Adipose tissue (tissue), 3 donors: ENCODE data around the gene COBL. TPM values are rescaled to one million over a fixed set of nuclear protein-coding genes. Genes with fewer than 3 reads are reported as not detected.

Experiments used
- H3K27ac ChIP-seq: one replicate; pipeline ENCODE4 v1.5.1; 2013; ENCODE audit warnings: low read depth, low read length
- WGBS, 3 donors: extraction: QIAGEN DNeasy Blood & Tissue Kit; methylation state at CpG; one replicate each; pipeline ENCODE4 v1.1.7; 2013; 5-methylcytosine and 5-hydroxymethylcytosine counted together
- polyA plus RNA-seq, 3 donors: library from polyadenylated mRNA; stranded (reverse); fragments of 200-250 nt; gene quantifications; one replicate each; pipeline ENCODE4 v1.2.3, GENCODE V29; 2013
- donor health status: healthy with polysubstance abuse.
- donor health status: Bipolar disorder and iron deficiency.
- donor health status: healthy.

Gene COBL
- polyA plus RNA-seq, 3 donors, result 1.8 to 8.0 (median 4.8) TPM

DNA sequence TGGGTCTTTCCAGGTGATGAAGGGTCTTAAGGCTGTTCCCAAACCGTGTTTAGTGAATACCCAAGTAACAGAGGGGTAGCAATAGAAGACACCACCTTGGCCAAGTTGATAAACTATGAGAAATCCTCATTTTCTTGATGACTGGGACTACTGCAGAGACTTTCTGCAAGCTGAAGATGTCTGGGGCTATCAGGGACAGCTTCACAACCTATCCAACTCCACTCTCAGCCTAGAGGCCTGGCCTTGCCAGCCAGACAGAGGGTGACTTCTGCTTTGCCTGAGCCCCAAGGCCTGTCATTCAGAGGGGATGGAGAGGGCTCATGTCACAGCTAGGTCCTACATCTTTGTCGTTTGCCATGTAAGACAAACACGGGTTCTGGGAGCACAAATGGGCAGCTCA lies 278.0 kb downstream of the COBL start:
- WGBS, 3 donors, result 93 to 95% (median 93%) methylated on average over 3 of the region's 3 CpGs
- H3K27ac ChIP-seq, result no peak overlapping the region

DNA sequence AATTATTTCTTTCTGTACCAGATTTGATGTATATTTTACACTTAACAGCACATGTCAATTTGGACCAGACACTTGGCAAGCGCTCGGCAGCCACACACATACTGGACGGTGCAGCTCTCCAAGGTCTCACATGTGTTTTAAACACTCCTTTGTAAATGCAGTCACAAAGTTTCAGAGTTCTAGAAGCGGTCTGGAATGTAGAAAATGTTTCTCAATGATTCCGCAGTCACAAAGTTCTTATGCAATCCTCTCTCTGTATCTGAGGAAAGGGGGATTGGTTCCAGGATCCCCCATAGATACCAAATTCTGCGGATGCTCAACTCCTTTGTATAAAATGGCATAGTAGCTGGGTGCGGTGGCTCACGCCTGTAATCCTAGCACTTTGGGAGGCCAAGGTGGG lies 280.9 kb downstream of the COBL start:
- WGBS, 3 donors, result 58 to 82% (median 76%) methylated on average over 8 of the region's 8 CpGs
- H3K27ac ChIP-seq, result no peak overlapping the region

DNA sequence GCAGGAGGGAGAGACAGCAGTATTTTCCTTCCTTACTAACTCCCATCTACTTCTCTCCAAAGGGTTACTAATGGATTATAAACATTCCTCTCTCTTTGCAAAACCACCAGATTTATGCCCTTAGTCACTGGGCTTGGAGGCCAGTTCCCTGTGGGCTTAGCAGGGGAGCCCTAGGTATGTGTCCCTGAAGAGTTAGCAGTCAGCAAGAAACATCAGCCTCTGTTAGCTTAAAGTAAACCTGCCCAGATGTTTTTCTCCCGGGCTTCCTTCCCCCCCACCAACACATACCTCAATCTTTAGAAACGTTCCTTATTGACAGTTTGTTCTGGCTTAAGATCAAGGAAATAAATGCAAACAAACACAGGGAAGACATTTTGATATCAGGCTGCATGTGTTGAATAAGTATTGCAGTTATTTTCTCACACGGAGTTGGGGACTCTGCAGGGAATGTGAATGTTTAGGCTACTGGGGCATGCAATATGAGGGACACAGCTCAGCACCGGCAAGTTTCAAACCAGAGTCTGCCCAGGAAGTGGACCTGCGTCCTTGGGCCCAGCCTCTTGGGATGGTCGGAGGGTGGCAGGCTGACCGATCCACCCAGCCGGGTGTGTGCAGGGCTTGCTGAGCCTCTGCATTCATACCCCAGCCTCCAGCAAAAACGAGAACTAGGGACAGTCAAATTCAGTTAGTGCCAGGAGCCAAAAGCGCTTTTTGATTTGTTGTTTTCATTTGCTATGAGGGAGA lies 281.9 kb downstream of the COBL start:
- 17 to 54% (median 43%) methylated on average over 10 of the region's 10 CpGs for WGBS, 3 donors
- H3K27ac ChIP-seq, result no peak overlapping the region

DNA sequence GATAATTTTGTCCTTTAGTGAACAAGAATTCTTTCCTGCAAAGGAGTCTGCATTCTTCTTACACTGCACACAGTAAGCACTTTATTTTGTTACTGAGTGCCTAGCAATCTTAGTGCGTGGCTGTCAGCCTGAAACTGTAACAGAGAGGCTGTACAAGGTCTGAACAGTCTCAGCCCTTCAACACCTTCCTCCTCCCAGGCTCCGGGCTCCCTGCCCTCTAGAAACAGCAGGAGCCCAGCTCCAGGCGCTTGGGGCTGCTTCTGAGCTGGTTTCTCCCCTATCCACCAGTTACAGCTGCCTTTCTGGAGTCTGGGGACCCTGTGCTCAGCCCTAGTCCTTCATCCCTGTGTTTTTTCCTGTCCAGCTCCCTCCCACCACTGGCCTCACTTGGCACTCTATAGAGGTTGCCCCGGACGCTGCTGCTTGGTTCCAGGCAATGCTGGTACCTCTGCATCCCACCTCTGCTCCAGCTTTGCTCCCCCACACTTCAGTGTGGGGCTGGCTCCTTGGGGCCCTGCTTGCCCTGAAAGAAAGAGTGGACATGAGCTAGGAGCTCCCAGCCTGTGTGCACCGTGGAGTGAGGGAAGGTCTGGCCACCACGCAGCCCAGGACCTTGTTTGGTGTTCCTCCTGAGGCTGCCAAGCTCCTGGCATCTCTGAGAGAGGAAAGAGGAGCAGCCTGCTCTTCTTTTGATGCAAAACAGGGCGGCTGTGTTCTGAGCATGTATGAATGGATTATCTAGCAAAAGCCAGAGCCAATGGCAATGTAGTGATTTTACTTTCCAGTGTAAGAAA lies 282.7 kb downstream of the COBL start:
- WGBS, 3 donors, result 37 to 68% (median 66%) methylated on average over 8 of the region's 8 CpGs
- H3K27ac ChIP-seq, result no peak overlapping the region

DNA sequence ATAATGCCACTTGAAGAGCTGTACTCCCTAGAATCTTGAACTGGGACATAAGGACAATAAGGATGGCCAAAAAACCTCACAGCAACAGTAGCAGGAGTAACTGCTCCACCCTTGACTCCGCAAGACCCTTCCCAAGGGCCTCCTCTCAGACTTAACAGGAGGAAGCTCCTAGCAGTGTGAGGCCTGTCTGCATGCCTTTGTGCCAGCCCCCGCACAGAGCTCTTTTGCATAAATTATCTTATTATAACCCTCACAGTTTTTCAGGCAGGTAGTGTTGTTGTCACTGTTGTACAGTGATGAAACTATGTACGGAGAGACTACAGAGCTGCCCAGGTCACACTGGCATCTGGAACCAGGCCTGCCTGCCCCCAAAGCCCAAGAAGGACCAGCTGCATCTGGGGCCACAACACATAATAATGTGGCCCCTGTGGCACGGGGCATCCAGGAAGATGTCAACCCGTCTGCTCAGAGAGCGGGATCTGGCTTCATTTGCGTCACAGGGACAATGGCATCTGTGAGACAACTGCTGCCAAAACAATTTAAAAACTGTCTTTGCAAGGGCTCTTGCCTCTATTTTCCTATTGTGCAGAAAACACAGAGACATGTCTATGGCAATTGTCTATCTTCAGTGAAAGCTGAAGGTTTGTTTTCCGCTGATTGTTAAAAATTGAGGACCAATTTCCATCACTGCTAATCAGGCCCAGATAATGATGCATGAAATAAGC lies 284.7 kb downstream of the COBL start:
- no peak overlapping the region for H3K27ac ChIP-seq
- 76 to 93% (median 92%) methylated on average over 8 of the region's 8 CpGs for WGBS, 3 donors

DNA sequence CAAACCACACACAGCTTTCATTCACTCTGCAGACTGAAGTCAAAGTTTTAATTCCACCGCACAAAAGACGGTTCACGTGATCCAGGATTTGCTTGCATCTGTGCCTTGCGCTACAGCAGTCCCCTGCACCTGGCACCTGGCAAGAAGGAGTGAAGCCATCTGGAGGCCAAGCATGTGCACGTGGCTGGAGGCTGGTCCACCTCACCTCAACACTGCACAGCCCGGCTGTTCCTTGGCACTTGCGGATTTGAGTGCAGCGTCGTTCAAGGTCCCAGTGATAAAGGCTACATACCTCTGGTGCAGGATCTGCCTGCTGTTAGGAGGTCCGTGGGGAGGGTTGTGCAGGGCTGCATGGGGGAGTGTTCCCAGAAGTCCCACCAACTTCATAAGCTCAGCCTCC lies 285.4 kb downstream of the COBL start:
- WGBS, 3 donors, result 36 to 85% (median 82%) methylated on average over 10 of the region's 10 CpGs
- no peak overlapping the region for H3K27ac ChIP-seq

DNA sequence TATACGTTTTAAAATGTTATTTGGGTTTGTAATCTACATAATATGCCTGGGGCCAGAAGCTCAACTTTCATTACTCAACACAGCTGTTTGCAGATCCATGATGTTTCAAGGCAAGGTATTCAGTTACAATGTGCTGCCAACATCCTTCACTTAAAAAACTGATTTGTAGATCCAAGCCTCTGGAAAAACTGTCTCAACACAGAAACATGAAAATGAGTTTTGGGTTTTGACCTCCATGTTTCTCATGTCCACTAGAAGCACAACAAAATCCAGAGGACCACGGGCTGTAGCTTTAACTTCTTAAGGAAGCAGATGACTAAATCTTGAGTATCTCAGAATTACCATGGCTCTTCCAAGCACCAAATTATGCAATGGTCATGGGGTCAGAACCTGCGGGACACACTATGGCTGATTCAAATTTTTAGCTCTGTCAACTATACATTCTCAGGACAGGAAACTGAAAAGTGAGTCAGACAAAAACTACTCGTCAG lies 286.9 kb downstream of the COBL start:
- WGBS, 3 donors, result 47 to 53% (median 48%) methylated on average over 4 of the region's 4 CpGs
- H3K27ac ChIP-seq, result no peak overlapping the region

DNA sequence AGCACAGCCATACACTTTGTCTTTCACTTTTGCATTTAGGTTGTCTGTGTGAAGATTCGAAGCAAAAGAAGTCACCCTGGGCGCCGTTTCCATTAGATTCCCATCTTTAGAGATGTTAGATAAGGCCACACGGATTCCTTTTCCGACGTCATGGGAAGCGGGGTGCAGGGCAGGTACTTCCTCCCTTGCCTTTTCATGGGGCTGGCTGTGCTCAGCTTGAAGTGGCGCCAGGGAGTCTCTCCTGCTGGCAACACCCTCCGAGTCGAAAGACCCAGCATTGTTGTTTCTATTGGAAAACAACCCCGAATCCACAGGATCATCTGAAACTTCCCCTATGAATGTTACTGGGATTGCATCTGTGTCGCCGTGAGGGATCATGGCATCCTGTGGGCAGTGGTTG lies 287.5 kb downstream of the COBL start:
- 78 to 91% (median 81%) methylated on average over 13 of the region's 13 CpGs for WGBS, 3 donors
- H3K27ac ChIP-seq, result no peak overlapping the region

DNA sequence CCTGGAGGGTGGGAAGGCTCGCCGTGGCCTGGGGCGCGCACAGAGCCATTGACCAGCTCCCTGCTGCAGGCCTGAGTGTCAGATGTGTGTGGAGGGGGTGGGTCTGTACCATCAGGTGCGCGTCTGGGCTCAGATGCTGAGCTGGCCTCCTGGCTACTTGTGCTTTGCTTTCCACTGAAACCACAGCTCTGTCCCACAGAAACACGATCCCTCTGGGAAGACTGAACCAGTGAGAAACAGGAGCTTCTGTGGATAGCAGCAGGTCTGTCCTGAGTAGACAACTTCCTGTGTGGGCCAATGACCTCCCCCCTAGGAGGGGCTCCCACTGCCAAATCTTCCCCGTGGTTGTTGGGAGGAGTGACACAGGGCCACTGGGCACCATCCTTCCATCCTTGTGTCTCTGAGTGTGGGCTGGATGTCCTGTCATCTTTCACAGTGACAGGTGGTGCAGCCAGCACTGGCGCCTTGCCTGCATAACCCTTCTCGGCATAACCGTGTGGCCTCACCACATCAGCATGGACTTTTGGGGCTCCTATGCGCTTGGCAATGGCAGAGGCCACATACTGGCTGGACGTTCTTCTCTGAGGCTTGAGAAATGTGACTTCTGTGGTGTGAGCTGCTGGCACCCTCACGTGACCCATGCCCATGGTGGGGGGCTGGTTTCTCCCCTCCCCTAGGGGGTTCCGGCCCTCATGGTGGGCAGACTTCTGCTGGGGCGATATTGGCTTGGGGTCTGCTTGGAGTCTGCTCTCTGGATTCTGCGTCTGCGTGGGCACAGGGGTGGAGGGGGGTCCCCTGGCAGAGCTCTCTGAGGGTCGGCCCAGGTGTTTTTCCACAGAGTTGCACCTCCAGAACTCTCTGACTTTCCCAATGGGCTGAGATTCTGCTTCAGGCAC lies 288.4 kb downstream of the COBL start:
- no peak overlapping the region for H3K27ac ChIP-seq
- 91 to 93% (median 92%) methylated on average over 19 of the region's 19 CpGs for WGBS, 3 donors

DNA sequence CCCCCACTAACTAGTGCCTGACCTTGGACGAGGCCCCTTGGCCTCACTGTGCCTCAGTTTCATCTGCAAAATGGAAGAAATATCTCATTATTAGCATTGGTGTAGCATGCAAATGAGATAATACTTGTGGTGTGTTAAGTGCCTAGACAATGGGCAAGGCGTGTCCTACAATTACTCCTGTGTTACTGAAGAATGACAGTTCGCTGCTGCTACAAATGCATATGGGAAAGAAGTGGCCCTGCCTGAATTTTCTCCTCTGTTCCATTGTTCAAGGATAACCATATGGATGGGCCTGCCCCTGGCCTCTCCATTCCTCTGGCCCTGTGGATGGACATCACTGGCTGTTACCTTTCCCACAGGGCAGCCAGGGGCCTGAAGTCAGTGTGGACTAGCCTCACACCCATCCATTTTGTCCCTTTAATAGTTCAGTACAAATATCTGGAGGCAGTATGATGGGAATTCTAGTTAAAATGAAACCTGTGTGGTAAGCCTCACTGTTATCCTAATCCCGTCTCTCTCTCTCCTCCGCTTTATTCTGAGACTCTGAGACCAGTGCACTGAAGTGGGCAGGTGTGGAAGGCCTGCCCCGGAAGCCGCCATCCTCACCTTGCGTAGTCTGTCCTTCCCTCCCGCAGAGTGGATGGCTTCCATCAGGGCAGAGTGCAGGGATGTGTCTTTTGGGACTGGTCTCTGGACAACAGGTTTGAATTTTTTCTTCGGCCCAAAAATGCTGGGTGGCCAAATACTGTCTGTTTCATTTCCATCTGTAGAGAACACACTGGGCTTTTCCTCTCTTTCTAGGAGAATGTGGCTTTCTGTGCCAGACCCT lies 289.3 kb downstream of the COBL start:
- 94 to 95% (median 95%) methylated on average over 10 of the region's 10 CpGs for WGBS, 3 donors
- no peak overlapping the region for H3K27ac ChIP-seq

DNA sequence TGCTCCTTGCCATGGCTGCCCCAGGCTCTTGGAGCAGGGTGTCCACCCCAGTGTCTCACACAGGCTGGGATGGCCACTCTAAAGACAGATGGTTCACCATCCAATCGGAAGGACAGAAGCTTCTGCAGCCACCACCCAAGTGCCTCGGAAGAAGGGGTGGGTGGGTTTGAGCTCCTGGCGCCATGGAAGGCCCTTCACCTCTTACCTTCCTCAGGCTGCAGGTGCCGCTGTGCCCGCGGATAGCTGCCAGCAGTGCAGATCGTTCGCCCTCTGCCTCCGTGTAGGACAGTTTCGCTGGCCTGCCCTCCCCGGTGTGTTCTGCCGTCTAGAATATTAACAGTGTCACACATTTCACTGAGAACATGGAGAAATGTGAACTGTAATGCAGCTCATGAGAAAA lies 290.3 kb downstream of the COBL start:
- no peak overlapping the region for H3K27ac ChIP-seq
- WGBS, 3 donors, result 96 to 97% (median 96%) methylated on average over 12 of the region's 12 CpGs

DNA sequence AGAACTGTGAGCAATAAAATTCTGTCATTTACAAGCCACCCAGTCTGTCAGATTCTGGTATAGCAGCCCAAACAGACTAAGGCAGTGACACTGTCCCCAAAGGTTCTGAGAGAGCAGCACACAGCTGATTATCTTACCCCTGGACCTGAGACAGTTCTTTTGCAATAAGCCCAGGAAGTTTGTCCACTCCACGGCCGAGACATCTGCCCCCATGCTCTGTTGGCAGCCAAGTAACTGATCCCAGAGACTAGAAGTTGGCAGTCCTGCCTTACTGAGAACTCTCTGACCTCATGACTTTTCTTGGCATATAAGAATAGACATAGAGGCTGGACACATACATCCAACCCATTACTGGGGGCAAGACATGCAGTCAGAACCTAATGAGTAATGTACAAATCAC lies 290.9 kb downstream of the COBL start:
- H3K27ac ChIP-seq, result no peak overlapping the region
- 26 to 44% (median 30%) methylated on average over 2 of the region's 2 CpGs for WGBS, 3 donors

DNA sequence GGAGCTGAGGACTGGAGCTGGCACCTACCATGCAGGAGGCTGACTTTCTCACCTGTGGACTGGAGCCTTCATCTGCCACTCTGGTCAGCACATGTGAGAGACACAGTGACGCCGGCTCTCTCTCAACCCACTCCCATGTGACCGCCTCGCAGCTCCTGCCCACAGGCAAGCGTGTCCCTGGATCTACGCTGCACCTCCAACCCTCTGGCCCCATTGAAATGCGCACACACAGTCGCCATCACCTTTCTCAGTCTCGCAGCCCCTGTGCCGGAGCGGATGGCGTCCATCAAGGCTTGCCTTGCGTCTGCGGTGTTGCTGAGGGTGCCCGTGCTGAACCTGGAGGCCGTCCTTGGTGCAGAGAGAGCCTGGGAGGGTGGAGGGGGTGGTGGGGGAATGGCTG lies 291.7 kb downstream of the COBL start:
- no peak overlapping the region for H3K27ac ChIP-seq
- 92 to 97% (median 95%) methylated on average over 16 of the region's 16 CpGs for WGBS, 3 donors

DNA sequence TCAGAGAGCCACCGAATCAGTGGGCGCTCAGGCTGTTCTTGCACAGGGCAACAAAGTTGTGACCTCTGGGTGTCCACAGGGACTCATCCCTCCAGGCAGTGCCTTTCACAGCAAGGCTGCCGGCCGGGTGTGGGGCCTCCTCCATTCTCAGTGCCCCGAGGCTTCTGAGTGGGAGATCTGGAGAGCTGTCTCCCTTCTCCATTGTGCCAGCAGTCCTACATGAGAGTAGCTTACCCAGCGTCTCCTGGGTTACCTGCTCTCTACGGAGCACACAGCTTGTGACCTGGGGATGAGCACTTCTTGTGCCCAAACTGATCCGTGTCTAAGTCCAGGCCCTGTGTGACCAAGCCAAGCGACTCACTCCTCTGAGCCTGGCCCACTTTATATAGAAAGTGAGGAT lies 293.1 kb downstream of the COBL start:
- 85 to 98% (median 89%) methylated on average over 9 of the region's 9 CpGs for WGBS, 3 donors
- H3K27ac ChIP-seq, result no peak overlapping the region

DNA sequence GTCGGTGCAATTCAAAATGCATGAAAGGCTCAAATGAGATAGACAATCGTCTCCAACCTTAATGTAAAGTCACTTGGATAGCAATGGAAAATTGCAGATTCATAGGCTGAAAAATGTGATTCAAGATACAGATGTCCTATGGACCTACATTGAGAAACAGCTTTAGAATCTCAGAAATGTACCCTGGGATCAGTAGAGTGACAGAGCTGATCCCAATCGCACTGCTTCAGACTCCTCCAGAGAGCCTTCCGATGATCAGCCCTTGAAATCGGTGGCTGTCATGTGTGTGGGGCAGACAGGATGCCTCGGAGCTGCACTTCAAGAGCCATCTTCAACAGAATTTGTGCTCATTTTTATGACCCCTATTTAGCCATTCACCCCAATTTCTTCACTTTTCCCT lies 293.8 kb downstream of the COBL start:
- no peak overlapping the region for H3K27ac ChIP-seq
- WGBS, 3 donors, result 91 to 94% (median 93%) methylated on average over 6 of the region's 6 CpGs

DNA sequence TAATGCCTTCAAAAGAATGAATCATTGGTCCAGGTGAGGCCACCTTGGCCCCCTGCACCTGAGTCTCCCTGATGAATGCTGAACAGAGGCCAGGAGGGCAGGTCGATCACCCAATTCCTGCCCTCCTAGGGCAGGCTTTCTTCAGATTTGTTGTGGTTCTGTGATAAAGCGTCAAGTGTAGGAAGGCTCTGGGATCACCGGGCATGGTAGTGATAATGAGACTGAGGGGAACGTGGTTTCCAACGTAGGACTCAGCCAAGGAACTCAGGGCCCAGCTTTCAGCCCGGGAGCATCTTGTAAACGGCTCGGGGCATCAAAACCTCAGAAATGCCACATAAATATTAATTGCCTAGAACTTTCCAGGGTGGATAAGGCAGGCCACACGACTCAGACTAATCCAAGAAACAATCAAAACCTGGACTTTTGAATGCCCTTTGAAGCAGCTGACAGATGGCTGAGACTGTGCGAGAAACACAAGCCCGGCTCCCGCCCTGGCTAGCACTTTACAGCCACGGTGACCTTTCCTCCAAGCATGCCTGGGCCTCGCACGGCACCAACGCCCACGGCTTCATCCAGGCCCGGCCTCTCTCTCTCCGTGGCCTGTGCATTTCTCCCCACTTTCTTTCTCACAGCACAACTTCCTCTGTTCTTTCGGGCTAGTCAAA lies 294.6 kb downstream of the COBL start:
- WGBS, 3 donors, result 81 to 86% (median 83%) methylated on average over 20 of the region's 20 CpGs
- no peak overlapping the region for H3K27ac ChIP-seq

DNA sequence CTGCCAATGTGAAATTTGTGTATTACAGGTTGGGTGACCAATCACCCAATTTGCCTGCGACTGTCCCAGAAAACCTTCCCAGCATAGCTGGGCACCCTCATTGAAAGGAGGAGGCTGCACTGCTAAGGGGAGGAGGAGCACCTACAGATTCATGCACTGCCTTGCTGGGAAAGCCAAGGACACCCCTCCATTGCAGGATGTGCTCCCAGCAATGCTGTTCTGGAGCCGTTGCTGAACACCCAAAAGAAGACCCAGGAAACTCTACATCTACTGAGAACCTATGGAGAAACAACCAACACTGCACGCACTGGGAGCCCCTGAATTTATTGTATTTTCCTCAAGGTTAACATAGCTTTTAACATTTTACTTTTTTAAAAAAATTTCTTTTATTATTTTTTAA lies 295.7 kb downstream of the COBL start:
- no peak overlapping the region for H3K27ac ChIP-seq
- 85 to 96% (median 95%) methylated on average over 3 of the region's 3 CpGs for WGBS, 3 donors
